IMR-90 (cell line): ENCODE measurements around the gene SLC44A1. TPM values are rescaled to one million over a fixed set of nuclear protein-coding genes. Genes with fewer than 3 reads are reported as not detected.

Source experiments
- ATAC-seq: fragments of 200-7000 bp; cut with Tn5 transposase; 2 replicates; pipeline ENCODE4 v1.9.1; 2020; ENCODE audit warnings: low read depth, mild to moderate bottlenecking, moderate library complexity
- BruUV-seq: library from RNA; stranded (reverse); fragments of 400-500 nt; replicated peaks from 2 replicates; lab custom pipeline; 2021; lab: Mats Ljungman, UMichigan
- CTCF ChIA-PET: fragments of 300-600 bp; formaldehyde crosslinking; extraction: SDS; loops from one replicate; lab custom pipeline; 2021; ENCODE audit warnings: antibody characterized with exemption; lab: Yijun Ruan, JAX
- POLR2A ChIA-PET: fragments of 300-600 bp; sonication (Branson Sonifier 250); formaldehyde crosslinking; loops from one replicate; lab custom pipeline; 2022; ENCODE audit warnings: antibody characterized with exemption; ENCODE audit not compliant: unreplicated experiment; lab: Charles Lee
- DNase-seq: peaks from one replicate; pipeline ENCODE4 v3.0.0; 2013
- H2AFZ ChIP-seq: replicated peaks from 2 replicates; pipeline ENCODE3; 2013; ENCODE audit warnings: low read length, mild to moderate bottlenecking; ENCODE audit not compliant: poor library complexity
- H2AK5ac ChIP-seq: 2 replicates; pipeline ENCODE4 v1.6.1; 2013; ENCODE audit warnings: low read depth, low read length, inconsistent platforms
- H2AK9ac ChIP-seq: replicated peaks from 2 replicates; pipeline ENCODE3; 2013; ENCODE audit warnings: mild to moderate bottlenecking, low read depth, low read length, moderate library complexity; ENCODE audit not compliant: poor library complexity
- H2BK120ac ChIP-seq: 2 replicates; pipeline ENCODE4 v1.6.1; 2013; ENCODE audit warnings: low read depth, low read length, inconsistent platforms
- H2BK15ac ChIP-seq: 3 replicates; pipeline ENCODE4 v1.6.1; 2013; ENCODE audit warnings: low read depth, low read length, inconsistent platforms
- H2BK20ac ChIP-seq: 2 replicates; pipeline ENCODE4 v1.6.1; 2013; ENCODE audit warnings: low read depth, mild to moderate bottlenecking, inconsistent platforms, low read length, moderate library complexity
- H2BK5ac ChIP-seq: 2 replicates; pipeline ENCODE4 v1.6.1; 2013; ENCODE audit warnings: mild to moderate bottlenecking, low read depth, low read length, inconsistent platforms; ENCODE audit not compliant: poor library complexity, severe bottlenecking
- H3K14ac ChIP-seq: replicated peaks from 2 replicates; pipeline ENCODE4 v1.6.1; 2013; ENCODE audit warnings: low read depth, low read length, inconsistent platforms
- H3K18ac ChIP-seq: 2 replicates; pipeline ENCODE4 v1.6.1; 2013; ENCODE audit warnings: low read depth, low read length, control low read depth
- H3K23ac ChIP-seq: 2 replicates; pipeline ENCODE4 v1.6.1; 2013; ENCODE audit warnings: low read depth, low read length, inconsistent platforms
- H3K27ac ChIP-seq: 2 replicates; pipeline ENCODE4 v1.5.1; 2013; ENCODE audit warnings: mild to moderate bottlenecking, control low read depth, low read length; ENCODE audit not compliant: insufficient read depth
- H3K27me3 ChIP-seq: 2 replicates; pipeline ENCODE4 v1.6.1; 2013; ENCODE audit warnings: low read length; ENCODE audit not compliant: control insufficient read depth, insufficient read depth
- H3K36me3 ChIP-seq: 2 replicates; pipeline ENCODE4 v1.6.1; 2013; ENCODE audit warnings: low read length, mixed read lengths; ENCODE audit not compliant: control insufficient read depth, insufficient read depth
- H3K4ac ChIP-seq: 2 replicates; pipeline ENCODE4 v1.6.1; 2013; ENCODE audit warnings: low read depth, low read length, inconsistent platforms
- H3K4me1 ChIP-seq: 2 replicates; pipeline ENCODE4 v1.6.1; 2013; ENCODE audit warnings: low read length, mixed read lengths; ENCODE audit not compliant: control insufficient read depth, insufficient read depth
- H3K4me2 ChIP-seq: 2 replicates; pipeline ENCODE4 v1.6.1; 2013; ENCODE audit warnings: low read depth, mild to moderate bottlenecking, control low read depth, low read length, moderate library complexity
- H3K4me3 ChIP-seq: 2 replicates; pipeline ENCODE4 v1.5.1; 2013; ENCODE audit warnings: low read depth, mild to moderate bottlenecking, control low read depth, low read length, moderate library complexity; ENCODE audit not compliant: insufficient read depth
- H3K56ac ChIP-seq: 2 replicates; pipeline ENCODE4 v1.6.1; 2013; ENCODE audit warnings: low read length, inconsistent platforms; ENCODE audit not compliant: insufficient read depth; ENCODE audit errors: extremely low read depth
- H3K79me1 ChIP-seq, 2 experiments: 2 replicates each; pipeline ENCODE4 v1.6.1; 2013; ENCODE audit warnings: low read length in 2 of 2, inconsistent platforms in 1 of 2, low read depth in 1 of 2
- H3K9ac ChIP-seq: 2 replicates; pipeline ENCODE4 v1.6.1; 2013; ENCODE audit warnings: low read depth, low read length, control low read depth
- H3K9me1 ChIP-seq: 2 replicates; pipeline ENCODE4 v1.6.1; 2013; ENCODE audit warnings: low read length, inconsistent platforms; ENCODE audit not compliant: insufficient read depth
- H3K9me3 ChIP-seq: 2 replicates; pipeline ENCODE4 v1.6.1; 2013; ENCODE audit warnings: low read length; ENCODE audit not compliant: control insufficient read depth, insufficient read depth
- H4K20me1 ChIP-seq: 2 replicates; pipeline ENCODE4 v1.6.1; 2013; ENCODE audit warnings: low read length, inconsistent platforms; ENCODE audit not compliant: insufficient read depth
- H4K5ac ChIP-seq: 2 replicates; pipeline ENCODE4 v1.6.1; 2013; ENCODE audit warnings: mild to moderate bottlenecking, low read depth, low read length, control low read depth
- H4K8ac ChIP-seq, 2 experiments: 2 replicates each; pipeline ENCODE4 v1.6.1; 2013; ENCODE audit warnings: low read depth in 2 of 2, low read length in 2 of 2, control low read depth in 1 of 2, inconsistent platforms in 1 of 2
- H4K91ac ChIP-seq: 2 replicates; pipeline ENCODE4 v1.6.1; 2013; ENCODE audit warnings: low read depth, low read length, inconsistent platforms; ENCODE audit not compliant: insufficient read depth
- CTCF ChIP-seq: conservative IDR thresholded peaks from 2 replicates; pipeline ENCODE4 v1.5.1; 2012; ENCODE audit warnings: mild to moderate bottlenecking, low read depth, low read length, improper control_type of control experiment
- FOS ChIP-seq: fragments of 150-350 bp; IDR thresholded peaks from 2 replicates; pipeline ENCODE4 v1.6.1; 2016; ENCODE audit warnings: low read depth, low read length
- RAD21 ChIP-seq: IDR thresholded peaks from 2 replicates; pipeline ENCODE4 v1.6.1; 2012; ENCODE audit warnings: low read length, improper control_type of control experiment
- RCOR1 ChIP-seq: IDR thresholded peaks from 2 replicates; pipeline ENCODE4 v1.6.1; 2012; ENCODE audit warnings: mild to moderate bottlenecking, low read length, improper control_type of control experiment; ENCODE audit not compliant: insufficient replicate concordance
- RFX5 ChIP-seq: IDR thresholded peaks from 2 replicates; pipeline ENCODE4 v1.8.0; 2012; ENCODE audit warnings: low read depth, mild to moderate bottlenecking, low read length, moderate library complexity
- SMC3 ChIP-seq: fragments of 150-350 bp; IDR thresholded peaks from 2 replicates; pipeline ENCODE4 v1.6.1; 2016; ENCODE audit warnings: low read depth, mild to moderate bottlenecking, antibody characterized with exemption, low read length, moderate library complexity
- WGBS, 2 experiments: methylation state at CpG; one replicate each; pipeline versions ENCODE4 v1.1.5 to v1.1.7; 2013; ENCODE audit warnings: missing lambda C conversion rate in 2 of 2; ENCODE audit not compliant: insufficient read length in 1 of 2; ENCODE audit errors: extremely low coverage in 2 of 2; 5-methylcytosine and 5-hydroxymethylcytosine counted together
- dilution Hi-C: fragments of 300-500 bp; cut with HindIII; formaldehyde crosslinking; loops from one replicate; pipeline ENCODE4 v1.14.3; 2018; ENCODE audit warnings: low sequenced_read_pairs; ENCODE audit not compliant: unreplicated experiment
- in situ Hi-C: fragments of 300-500 bp; cut with MboI; formaldehyde crosslinking; loops from 3 replicates; pipeline ENCODE4 v1.14.3; 2019; ENCODE audit warnings: low sequenced_read_pairs, inconsistent platforms, mixed read lengths
- intact Hi-C: fragments of 100-400 bp; cut with micrococcal nuclease; formaldehyde crosslinking; loops from 2 replicates; pipeline ENCODE4 v1.10.0; 2022
- polyA plus RNA-seq, 3 experiments: library from polyadenylated mRNA; depleted of rRNA; stranded (reverse); fragments of >200 nt; gene quantifications; 2 replicates each; pipeline ENCODE4 v1.2.3, GENCODE V29; 2012; ENCODE audit warnings: low replicate concordance in 1 of 3
- total RNA-seq: library from RNA; depleted of rRNA; stranded (reverse); fragments of >200 nt; gene quantifications from 2 replicates; pipeline ENCODE4 v1.2.3, GENCODE V29; 2012

The SLC44A1 gene
- total and polyA plus RNA-seq, 2 of the 4 experiments (the other 2 are of a cell fraction) = 5.2 to 21.7 TPM

GRCh38 chr9:105414947-105415661 is 170.7 kb downstream of the SLC44A1 start:
- H2BK20ac ChIP-seq = peak overlapping the region; percentile 62; the same call in 1 of the 2 replicates
- H2BK15ac ChIP-seq = no peak overlapping the region
- no peaks in the 10 kb centered on the region for H3K79me1 ChIP-seq
- H3K4me3 ChIP-seq = no peak overlapping the region
- 0% methylated on average over 1 of the region's 6 CpGs; no CpG with 5 or more reads in 1 of the 2 experiments for WGBS, 2 experiments
- H2AK5ac ChIP-seq = peak overlapping the region; percentile 84
- no peaks in the 10 kb centered on the region for H3K36me3 ChIP-seq
- no peak overlapping the region for H4K8ac ChIP-seq
- no peaks in the 10 kb centered on the region for H3K9me1 ChIP-seq
- peak overlapping the region; percentile 3; the same call in 1 of the 2 replicates for H3K18ac ChIP-seq
- CTCF ChIA-PET = interaction anchor here (0.7 to 2.1 kb wide), 6 partner anchors 12 to 552 kb away, joined by 3 to 6 read pairs (median 4); no protein-coding TSS in a partner anchor
- H3K9me3 ChIP-seq = no peaks in the 10 kb centered on the region
- POLR2A ChIA-PET = no interaction called here
- no peak overlapping the region for H3K56ac ChIP-seq
- peak overlapping the region; percentile 37 for H2AK9ac ChIP-seq
- intact Hi-C loops = loop anchor here (5.0 to 10.0 kb wide), 2 partner anchors 420 to 633 kb away; no protein-coding TSS in a partner anchor
- in situ Hi-C loops = loop anchor here (5.0 to 10.0 kb wide), 5 partner anchors 170 to 630 kb away; partner anchors contain the start of gene SLC44A1
- no peak overlapping the region for H3K23ac ChIP-seq
- peak; percentile 70 for ATAC-seq
- H3K4me2 ChIP-seq = peak overlapping the region; percentile 76
- peak overlapping the region; percentile 69 for H2AFZ ChIP-seq
- H3K27me3 ChIP-seq = no peaks in the 10 kb centered on the region
- H2BK5ac ChIP-seq = no peak overlapping the region
- H3K14ac ChIP-seq = no peak overlapping the region; the same call in 1 of the 2 replicates
- peak overlapping the region; percentile 66 for H3K4ac ChIP-seq
- BruUV-seq = no TSS peak
- H4K91ac ChIP-seq = no peak overlapping the region
- H3K27ac ChIP-seq = no peak overlapping the region
- dilution Hi-C loops = no loop called here
- no peaks in the 10 kb centered on the region for H4K20me1 ChIP-seq
- DNase-seq = peak; percentile 55
- TF ChIP-seq FOS (no peak), CTCF (peak; percentile 77), RFX5 (no peak), RCOR1 (no peak), RAD21 (peak; percentile 97), SMC3 (peak; percentile 94)
- peak overlapping the region; percentile 55 for H2BK120ac ChIP-seq
- H3K4me1 ChIP-seq = peaks cover 6% of the 10 kb centered on the region
- no peak overlapping the region for H3K9ac ChIP-seq
- H4K5ac ChIP-seq = no peak overlapping the region; the same call in 1 of the 2 replicates
